CD14-positive monocyte (primary cell): ENCODE results near the gene TMCO4. TPM values are rescaled to one million over a fixed set of nuclear protein-coding genes. Genes with fewer than 3 reads are reported as not detected.

Source experiments
- DNase-seq, 3 donors: peaks; one replicate each; pipeline ENCODE4 v3.0.0-alpha.2; 2011 to 2022
- H2AFZ ChIP-seq: 2 replicates; pipeline ENCODE4 v1.6.0; 2012; ENCODE audit warnings: mild to moderate bottlenecking, low read depth, low read length, inconsistent platforms; ENCODE audit not compliant: insufficient read depth, poor library complexity, severe bottlenecking
- H3K27ac ChIP-seq, 2 donors: 1 replicate in 1 of 2; 2 replicates in 1 of 2; pipeline ENCODE4 v1.5.1; 2012 to 2013; ENCODE audit warnings: low read length in 2 of 2, control low read depth in 1 of 2, inconsistent platforms in 1 of 2, low read depth in 1 of 2, mild to moderate bottlenecking in 1 of 2
- H3K27me3 ChIP-seq, 2 donors: one replicate each; pipeline versions ENCODE4 v1.6.0 to v1.6.1; 2011 to 2013; ENCODE audit warnings: low read length in 2 of 2; ENCODE audit not compliant: control insufficient read depth in 2 of 2, insufficient read depth in 2 of 2
- H3K36me3 ChIP-seq, 2 donors: replicated peaks in 1 of 2; 1 replicate in 1 of 2; 2 replicates in 1 of 2; pipeline versions ENCODE4 v1.5.1 to v1.6.1; 2012 to 2013; ENCODE audit warnings: low read length in 2 of 2, control low read depth in 1 of 2, inconsistent platforms in 1 of 2, mild to moderate bottlenecking in 1 of 2; ENCODE audit not compliant: insufficient read depth in 2 of 2, control insufficient read depth in 1 of 2
- H3K4me1 ChIP-seq, 2 donors: 1 replicate in 1 of 2; 2 replicates in 1 of 2; pipeline versions ENCODE4 v1.5.1 to v1.6.1; 2012 to 2013; ENCODE audit warnings: low read length in 2 of 2, control low read depth in 1 of 2, inconsistent platforms in 1 of 2, mild to moderate bottlenecking in 1 of 2, moderate library complexity in 1 of 2; ENCODE audit not compliant: insufficient read depth in 2 of 2, control insufficient read depth in 1 of 2
- H3K4me2 ChIP-seq: replicated peaks from 2 replicates; pipeline ENCODE3; 2012; ENCODE audit warnings: low read length, moderate library complexity, mild to moderate bottlenecking; ENCODE audit not compliant: poor library complexity, severe bottlenecking; ENCODE audit errors: extremely low read depth
- H3K4me3 ChIP-seq, 3 experiments: fragments of 200-600 bp in 1 of 3; sonication (generic) in 1 of 3; replicated peaks in 1 of 3; 1 replicate in 2 of 3; 2 replicates in 1 of 3; pipeline ENCODE4 v1.5.1; 2011 to 2013; ENCODE audit warnings: low read length in 3 of 3, mild to moderate bottlenecking in 3 of 3, control low read depth in 2 of 3, low read depth in 2 of 3, inconsistent platforms in 1 of 3, moderate library complexity in 1 of 3
- H3K79me2 ChIP-seq: 2 replicates; pipeline ENCODE4 v1.6.0; 2012; ENCODE audit warnings: mild to moderate bottlenecking, control low read depth, inconsistent platforms, low read length, moderate library complexity; ENCODE audit not compliant: insufficient read depth
- H3K9ac ChIP-seq: 2 replicates; pipeline ENCODE4 v1.6.0; 2017; ENCODE audit warnings: low read length, mild to moderate bottlenecking; ENCODE audit not compliant: insufficient read depth, poor library complexity, severe bottlenecking
- H3K9me3 ChIP-seq, 2 donors: replicated peaks in 1 of 2; 1 replicate in 1 of 2; 2 replicates in 1 of 2; pipeline versions ENCODE4 v1.5.1 to v1.6.1; 2012 to 2013; ENCODE audit warnings: low read length in 2 of 2, control low read depth in 1 of 2; ENCODE audit not compliant: control insufficient read depth in 1 of 2, insufficient read depth in 1 of 2
- H4K20me1 ChIP-seq: 2 replicates; pipeline ENCODE4 v1.6.0; 2012; ENCODE audit warnings: mild to moderate bottlenecking, low read length, control low read depth, moderate library complexity; ENCODE audit not compliant: insufficient read depth
- H3K27ac Mint-ChIP-seq, 7 donors: one replicate each; pipeline ENCODE4 v1.8.0; 2020; ENCODE audit warnings: mild to moderate bottlenecking in 7 of 7, mixed read lengths in 7 of 7, moderate library complexity in 6 of 7, inconsistent platforms in 2 of 7
- H3K27me3 Mint-ChIP-seq, 3 donors: one replicate each; pipeline ENCODE4 v1.8.0; 2021 to 2022; ENCODE audit warnings: low read depth in 3 of 3, mild to moderate bottlenecking in 3 of 3, mixed read lengths in 3 of 3, moderate library complexity in 3 of 3, inconsistent platforms in 1 of 3
- H3K36me3 Mint-ChIP-seq, 2 donors: one replicate each; pipeline ENCODE4 v1.8.0; 2020; ENCODE audit warnings: mixed read lengths in 2 of 2, inconsistent platforms in 1 of 2, mild to moderate bottlenecking in 1 of 2
- H3K4me1 Mint-ChIP-seq: one replicate; pipeline ENCODE4 v1.8.0; 2020; ENCODE audit warnings: mild to moderate bottlenecking, mixed read lengths
- H3K4me3 Mint-ChIP-seq, 2 donors: one replicate each; pipeline ENCODE4 v1.8.0; 2020; ENCODE audit warnings: mild to moderate bottlenecking in 2 of 2, mixed read lengths in 2 of 2, moderate library complexity in 1 of 2
- H3K9me3 Mint-ChIP-seq, 7 donors: one replicate each; pipeline ENCODE4 v1.8.0; 2020 to 2022; ENCODE audit warnings: mixed read lengths in 7 of 7, mild to moderate bottlenecking in 6 of 7, moderate library complexity in 6 of 7, inconsistent platforms in 2 of 7
- CTCF ChIP-seq: fragments of 200-600 bp; IDR thresholded peaks from one replicate; pipeline ENCODE4 v1.8.0; 2022; ENCODE audit warnings: antibody characterized with exemption, mild to moderate bottlenecking
- WGBS: methylation state at CpG from one replicate; pipeline ENCODE4 v1.1.5; 2013; ENCODE audit warnings: missing lambda C conversion rate; ENCODE audit not compliant: insufficient coverage; 5-methylcytosine and 5-hydroxymethylcytosine counted together
- intact Hi-C, 2 donors: fragments of 100-400 bp; cut with micrococcal nuclease; formaldehyde crosslinking; loops; one replicate each; pipeline versions ENCODE4 v1.15.0 to v1.15.1; 2023
- polyA plus RNA-seq, 3 donors: library from polyadenylated mRNA; depleted of rRNA in 1 of 3; unstranded in 2 of 3; stranded (reverse) in 1 of 3; fragments of 300-500 nt in 2 of 3; fragments of >200 nt in 1 of 3; fragmentation: Illumina TruSeq in 2 of 3; gene quantifications; 1 replicate in 2 of 3; 2 replicates in 1 of 3; pipeline ENCODE4 v1.2.3, GENCODE V29; 2012 to 2021

TMCO4 gene
- polyA plus RNA-seq, 3 donors, result 6.9 to 10.1 (median 7.9) TPM

- Histone ChIP-seq H2AFZ (no peak overlapping the region), H3K4me3 (no peak overlapping the region), H3K79me2 (no peaks in the 10 kb centered on the region), H3K4me2 (no peak overlapping the region), H3K4me1 (no peaks in the 10 kb centered on the region), H3K9ac (no peak overlapping the region), H4K20me1 (no peaks in the 10 kb centered on the region), H3K27ac (no peak overlapping the region), H3K36me3 (no peaks in the 10 kb centered on the region), H3K9me3 (no peaks in the 10 kb centered on the region), H3K27me3 (peaks cover 11 to 28% of the 10 kb centered on the region in 2 donors)
- Mint-ChIP-seq H3K27ac (no peak overlapping the region), H3K27me3 (peaks cover 28 to 51% (median 30%) of the 10 kb centered on the region in 3 donors), H3K4me3 (no peak overlapping the region), H3K36me3 (peaks cover 0 to 3% of the 10 kb centered on the region in 2 donors), H3K9me3 (peaks cover 0 to 4% (median 0%) of the 10 kb centered on the region in 7 donors), H3K4me1 (peaks cover 11% of the 10 kb centered on the region)
- intact Hi-C loops, result loop anchor here (1.0 to 10.0 kb wide), 3 partner anchors 259 to 306 kb away; no protein-coding TSS in a partner anchor
- DNase-seq, result no peak
- TF ChIP-seq CTCF, result no peak
- WGBS, result 85% methylated on average over 4 of the region's 12 CpGs
Measured at GRCh38 chr1:19650416-19651140, 149.1 kb downstream of the TMCO4 start.

- Mint-ChIP-seq H3K9me3 (peaks cover 0 to 10% (median 4%) of the 10 kb centered on the region in 7 donors), H3K36me3 (peaks cover 2 to 5% of the 10 kb centered on the region in 2 donors), H3K27ac (no peak overlapping the region), H3K4me3 (no peak overlapping the region), H3K4me1 (peaks cover 14% of the 10 kb centered on the region), H3K27me3 (peaks cover 37 to 64% (median 40%) of the 10 kb centered on the region in 3 donors)
- Histone ChIP-seq H3K9ac (no peak overlapping the region), H3K9me3 (peaks cover 0 to under 1% of the 10 kb centered on the region in 2 donors), H3K4me3 (no peak overlapping the region), H3K4me2 (no peak overlapping the region), H3K27ac (no peak overlapping the region), H4K20me1 (no peaks in the 10 kb centered on the region), H3K27me3 (peaks cover 18 to 39% of the 10 kb centered on the region in 2 donors), H3K4me1 (peaks cover 5 to 11% of the 10 kb centered on the region in 2 donors), H3K36me3 (no peaks in the 10 kb centered on the region), H3K79me2 (no peaks in the 10 kb centered on the region), H2AFZ (no peak overlapping the region)
- intact Hi-C loops, result no loop called here
- 91% methylated on average over 7 of the region's 11 CpGs for whole genome bisulfite sequencing
- no peak for TF ChIP-seq CTCF
- no peak for DNase-seq
Measured at GRCh38 chr1:19648689-19649088, 151.0 kb downstream of the TMCO4 start.
